GM18502 (cell line): ENCODE data around the gene LRRC55.

ENCODE experiments used
- ATAC-seq: cut with Tn5 transposase; IDR thresholded peaks from one replicate; pipeline ENCODE4 v1.9.1; 2021; ENCODE audit warnings: mild to moderate bottlenecking; ENCODE audit not compliant: unreplicated experiment, poor library complexity

LRRC55 gene

DNA sequence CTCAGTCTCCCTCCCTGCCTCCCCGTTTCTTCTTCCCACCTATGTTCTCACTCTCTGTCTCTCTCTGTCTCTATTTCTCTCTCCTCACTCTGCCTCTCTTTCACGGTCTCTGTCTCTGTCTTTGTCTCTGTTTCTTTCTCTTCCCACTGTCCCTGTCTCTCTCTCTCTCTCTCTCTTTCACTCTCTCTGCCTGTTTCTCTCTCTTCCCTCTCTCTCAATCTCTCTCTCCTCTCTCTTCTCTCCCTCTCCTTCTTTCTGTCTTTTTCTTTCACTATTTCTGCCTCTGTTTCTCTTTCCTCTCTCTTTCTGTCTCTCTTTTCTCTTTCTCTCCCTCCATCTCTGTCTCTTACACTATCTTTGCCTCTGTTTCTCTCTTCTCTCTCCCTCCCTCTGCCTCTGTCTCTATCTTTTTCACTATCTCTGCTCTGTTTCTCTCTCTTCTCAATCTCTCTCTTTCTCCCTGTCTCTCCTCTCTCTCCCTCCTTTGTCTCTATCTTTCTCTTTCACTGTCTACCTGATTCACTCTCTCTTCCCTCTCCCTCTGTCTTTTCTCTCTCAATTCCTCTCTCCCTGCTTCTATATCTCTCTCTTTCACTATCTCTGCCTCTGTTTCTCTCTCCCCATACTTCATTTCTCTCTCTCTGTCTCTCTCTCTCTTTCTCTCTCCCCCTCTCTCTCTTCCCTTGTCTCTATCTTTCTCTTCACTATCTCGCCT, 49.9 kb downstream of the LRRC55 start:
- ATAC-seq: no peak

- ATAC-seq: no peak
These were observed 51.9 kb downstream of the LRRC55 start for GRCh38 chr11:57233702-57234101.

GRCh38 chr11:57235761-57236703, 54.3 kb downstream of the LRRC55 start:
- ATAC-seq: no peak

- no peak for ATAC-seq
These were observed 55.5 kb downstream of the LRRC55 start, which contains the start of gene APLNR for GRCh38 chr11:57237204-57237681. Gene APLNR (minus strand): TSS chr11:57237250. CDS start chr11:57237004, 246 bp downstream.

DNA sequence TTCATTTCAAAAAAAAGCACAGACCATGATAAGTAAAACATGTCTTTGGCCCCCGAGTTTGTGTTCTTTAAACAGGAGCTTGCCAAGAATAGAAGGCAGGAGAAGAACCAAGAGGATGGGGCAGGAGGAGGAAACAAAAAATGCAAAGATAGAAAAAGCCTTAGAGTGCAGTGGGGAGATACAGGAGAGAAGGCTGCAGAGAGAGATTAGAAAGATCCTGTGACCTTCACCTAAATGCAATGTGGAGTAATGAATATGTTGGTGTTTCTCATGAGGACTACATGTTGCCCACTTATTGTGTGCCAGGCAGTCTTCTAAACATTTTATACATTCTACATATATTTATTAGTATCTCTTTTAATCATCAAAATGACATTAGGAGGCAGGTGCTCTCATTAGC, 57.6 kb downstream of the LRRC55 start:
- no peak for ATAC-seq

- no peak for ATAC-seq
These were observed 58.3 kb downstream of the LRRC55 start for GRCh38 chr11:57240007-57240406.

DNA sequence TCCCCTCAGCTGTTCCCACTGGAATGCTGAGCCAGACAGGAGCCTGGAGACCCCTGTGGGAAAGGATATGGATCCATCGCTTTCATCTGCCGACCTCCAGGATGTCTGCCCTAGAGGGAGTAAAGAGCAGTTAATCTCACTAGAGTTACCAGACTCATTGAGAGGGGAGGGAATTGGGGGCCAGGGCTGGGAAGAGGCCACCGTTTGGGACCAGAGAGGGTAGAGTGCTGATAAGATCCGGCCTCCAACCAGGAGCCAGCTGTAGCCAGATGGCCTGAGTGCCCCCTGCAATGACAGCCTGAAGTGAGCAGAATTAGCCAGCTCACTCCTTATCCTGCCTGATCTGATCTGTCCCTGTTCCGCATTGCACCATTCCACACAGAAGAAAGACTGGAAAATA, 59.0 kb downstream of the LRRC55 start:
- ATAC-seq: no peak
